ENCODE data around the gene CCNQ.
"Not testable (repeated sequence)": the region's sequence is repeated elsewhere in the genome, so short reads cannot be mapped to it uniquely, and the experiment has no call there.

Gene CCNQ

DNA sequence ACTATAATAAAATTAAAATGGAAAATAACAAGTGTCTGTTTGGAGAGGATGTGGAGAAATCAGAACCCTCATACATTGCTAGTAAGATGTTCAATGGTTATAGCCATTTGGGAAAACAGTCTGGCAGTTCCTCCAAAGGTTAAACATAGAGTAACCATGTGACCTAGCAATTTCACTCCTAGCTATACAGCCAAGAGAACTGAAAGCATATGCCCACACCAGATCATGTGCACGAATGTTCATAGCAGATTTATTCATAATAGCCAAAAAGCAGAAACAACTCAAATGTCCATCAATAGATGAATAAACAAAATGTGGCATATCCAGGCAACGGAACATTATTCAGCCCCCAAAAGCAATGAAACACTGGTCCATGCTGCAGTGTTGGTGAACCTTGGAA lies 9.4 kb upstream of the CCNQ start:
- Histone ChIP-seq H3K27ac (no peak overlapping the region), H3K4me3 (no peak overlapping the region)
- DNase-seq (ENCODE audit: low spot score), result no peak
- TF ChIP-seq, protein P1, sequence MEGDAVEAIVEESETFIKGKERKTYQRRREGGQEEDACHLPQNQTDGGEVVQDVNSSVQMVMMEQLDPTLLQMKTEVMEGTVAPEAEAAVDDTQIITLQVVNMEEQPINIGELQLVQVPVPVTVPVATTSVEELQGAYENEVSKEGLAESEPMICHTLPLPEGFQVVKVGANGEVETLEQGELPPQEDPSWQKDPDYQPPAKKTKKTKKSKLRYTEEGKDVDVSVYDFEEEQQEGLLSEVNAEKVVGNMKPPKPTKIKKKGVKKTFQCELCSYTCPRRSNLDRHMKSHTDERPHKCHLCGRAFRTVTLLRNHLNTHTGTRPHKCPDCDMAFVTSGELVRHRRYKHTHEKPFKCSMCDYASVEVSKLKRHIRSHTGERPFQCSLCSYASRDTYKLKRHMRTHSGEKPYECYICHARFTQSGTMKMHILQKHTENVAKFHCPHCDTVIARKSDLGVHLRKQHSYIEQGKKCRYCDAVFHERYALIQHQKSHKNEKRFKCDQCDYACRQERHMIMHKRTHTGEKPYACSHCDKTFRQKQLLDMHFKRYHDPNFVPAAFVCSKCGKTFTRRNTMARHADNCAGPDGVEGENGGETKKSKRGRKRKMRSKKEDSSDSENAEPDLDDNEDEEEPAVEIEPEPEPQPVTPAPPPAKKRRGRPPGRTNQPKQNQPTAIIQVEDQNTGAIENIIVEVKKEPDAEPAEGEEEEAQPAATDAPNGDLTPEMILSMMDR (IDR thresholded peaks at IDR 0.05), result no peak

DNA sequence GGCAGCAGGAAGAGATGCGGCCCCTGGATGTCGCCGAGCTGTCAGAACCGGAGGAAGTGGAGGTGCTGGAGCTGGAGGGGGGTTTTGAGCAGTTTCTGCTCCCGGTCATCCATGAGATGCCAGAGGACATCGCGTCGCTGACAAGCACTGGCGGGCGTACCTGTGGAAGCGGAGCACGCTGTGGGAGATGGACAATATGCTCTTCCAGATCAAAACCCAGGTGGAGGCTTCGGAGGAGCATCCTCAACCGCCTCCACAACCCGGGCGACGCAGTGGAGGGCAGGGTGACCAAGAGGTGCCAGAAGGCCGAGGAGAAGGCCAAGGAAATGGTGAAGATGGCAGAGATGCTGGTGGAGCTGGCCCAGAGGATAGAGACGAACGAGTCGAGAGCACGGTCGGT lies 7.6 kb upstream of the CCNQ start:
- Histone ChIP-seq H3K4me3 (no peak overlapping the region), H3K27ac (no peak overlapping the region)
- TF ChIP-seq, protein P1 (IDR thresholded peaks at IDR 0.05), result no peak
- no peak for DNase-seq (ENCODE audit: low spot score)

DNA sequence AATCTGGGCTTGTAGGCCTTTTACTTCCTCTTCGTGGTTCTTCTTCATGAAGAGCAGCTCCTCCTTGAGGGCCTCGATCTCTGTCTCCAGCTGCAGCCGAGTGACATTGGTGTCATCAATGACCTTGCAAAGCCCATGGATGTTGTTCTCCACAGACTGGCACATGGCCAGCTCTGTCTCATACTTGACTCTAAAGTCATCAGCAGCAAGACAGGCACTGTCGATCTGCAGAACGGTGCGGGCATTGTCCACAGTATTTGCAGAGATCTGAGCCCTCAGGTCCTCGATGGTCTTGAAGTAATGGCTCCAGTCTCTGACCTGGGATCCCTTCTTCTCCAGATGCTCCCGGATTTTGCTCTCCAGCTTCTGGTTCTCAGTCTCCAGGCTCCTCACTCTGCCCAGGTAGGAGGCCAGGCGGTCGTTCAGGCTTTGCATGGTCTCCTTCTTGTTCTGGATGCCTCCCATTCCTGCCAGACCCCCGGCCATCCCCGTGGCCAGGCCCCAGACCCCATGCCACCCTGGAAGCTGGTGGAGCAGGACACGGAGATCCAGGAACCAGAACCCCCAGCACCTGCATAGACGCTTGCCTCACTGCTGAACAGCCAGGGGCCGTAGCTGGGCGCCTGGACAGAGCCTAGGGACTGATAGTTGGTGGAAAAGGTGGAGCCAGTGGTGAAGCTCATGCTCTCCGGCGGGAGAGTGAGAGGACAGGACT lies 5.9 kb upstream of the CCNQ start:
- not testable (repeated sequence) for H3K27ac ChIP-seq; DNase-seq (ENCODE audit: low spot score); H3K4me3 ChIP-seq

DNA sequence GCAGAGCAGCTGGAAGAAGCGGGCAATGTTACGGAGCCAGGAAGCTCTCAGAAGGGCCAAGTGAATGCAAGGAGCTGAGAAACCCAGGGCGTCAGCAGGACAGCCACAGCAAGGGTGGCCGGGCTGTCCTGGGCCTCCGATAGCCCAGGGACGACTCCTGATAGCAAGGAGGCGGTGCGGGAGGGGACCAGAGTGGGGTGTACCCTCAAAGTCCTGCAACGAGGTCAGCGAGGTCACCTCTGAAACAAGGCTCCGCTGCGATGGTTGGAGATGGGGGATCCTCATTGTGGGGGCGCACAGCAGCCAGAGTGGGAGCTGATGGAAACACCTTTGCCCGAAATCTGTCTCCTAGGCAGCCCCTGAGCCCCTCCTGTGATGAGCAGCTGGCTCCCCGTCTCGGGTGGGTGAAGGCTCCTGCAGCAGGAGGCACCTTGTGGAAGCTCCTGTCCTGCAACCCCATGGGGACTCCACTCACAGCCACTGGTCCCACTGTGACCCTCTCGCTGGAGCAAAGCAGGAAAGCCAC lies 4.3 kb upstream of the CCNQ start:
- TF ChIP-seq, protein P1 (IDR thresholded peaks at IDR 0.05), result no peak
- Histone ChIP-seq H3K4me3 (no peak overlapping the region), H3K27ac (no peak overlapping the region)
- no peak for DNase-seq (ENCODE audit: low spot score)

DNA sequence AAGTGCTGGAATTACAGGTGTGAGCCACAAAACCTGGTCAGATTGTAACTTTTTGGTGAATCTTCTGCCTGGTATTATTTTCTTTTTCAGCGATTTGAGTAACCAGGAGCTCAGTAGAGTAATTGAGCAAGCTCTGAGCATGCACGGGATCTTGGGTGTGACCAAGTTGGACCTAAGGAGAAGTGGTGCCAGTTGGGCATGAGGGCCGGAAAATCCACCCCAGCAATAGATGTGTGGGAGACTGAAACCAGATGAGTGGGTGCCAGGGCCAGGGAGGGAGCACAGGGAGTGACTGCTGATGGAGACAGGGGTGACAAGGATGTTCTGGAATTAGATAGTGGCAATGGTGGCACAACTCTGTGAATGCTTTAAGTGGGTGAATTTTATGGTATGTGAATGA lies 3.7 kb upstream of the CCNQ start:
- DNase-seq (ENCODE audit: low spot score), result no peak
- Histone ChIP-seq H3K27ac (no peak overlapping the region), H3K4me3 (no peak overlapping the region)
- TF ChIP-seq, protein P1 (IDR thresholded peaks at IDR 0.05), result no peak

DNA sequence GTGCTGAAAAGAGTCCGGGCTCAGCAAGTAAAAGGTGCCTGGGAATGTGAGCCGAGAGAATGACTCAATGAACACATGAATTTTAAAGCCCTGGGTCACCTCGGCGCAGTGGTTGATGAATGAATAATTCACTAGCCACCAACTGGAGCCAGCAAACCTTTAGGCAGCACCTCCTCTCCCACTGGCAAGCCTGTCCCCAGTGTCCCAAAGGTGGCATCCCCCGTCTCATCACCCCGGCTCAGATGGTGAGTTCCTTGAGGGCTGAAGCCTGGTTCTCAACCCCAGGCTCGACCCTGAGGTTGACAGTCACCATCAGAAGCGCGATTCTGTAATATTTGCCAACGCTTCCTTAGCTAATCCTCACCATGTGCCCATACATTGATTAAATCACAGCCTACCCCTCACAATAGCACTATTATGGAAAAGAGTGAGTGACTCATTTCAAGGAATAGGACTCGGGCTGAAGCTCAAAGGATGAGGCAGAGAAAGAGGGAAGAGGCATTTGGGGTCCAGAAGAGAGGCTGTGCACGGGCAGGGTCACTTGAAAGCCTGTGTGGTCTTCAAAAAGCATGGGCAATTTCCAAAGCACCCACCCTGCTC lies 2.7 kb upstream of the CCNQ start:
- no peak for DNase-seq (ENCODE audit: low spot score)
- Histone ChIP-seq H3K4me3 (no peak overlapping the region), H3K27ac (no peak overlapping the region)
- TF ChIP-seq, protein P1 (IDR thresholded peaks at IDR 0.05), result no peak

DNA sequence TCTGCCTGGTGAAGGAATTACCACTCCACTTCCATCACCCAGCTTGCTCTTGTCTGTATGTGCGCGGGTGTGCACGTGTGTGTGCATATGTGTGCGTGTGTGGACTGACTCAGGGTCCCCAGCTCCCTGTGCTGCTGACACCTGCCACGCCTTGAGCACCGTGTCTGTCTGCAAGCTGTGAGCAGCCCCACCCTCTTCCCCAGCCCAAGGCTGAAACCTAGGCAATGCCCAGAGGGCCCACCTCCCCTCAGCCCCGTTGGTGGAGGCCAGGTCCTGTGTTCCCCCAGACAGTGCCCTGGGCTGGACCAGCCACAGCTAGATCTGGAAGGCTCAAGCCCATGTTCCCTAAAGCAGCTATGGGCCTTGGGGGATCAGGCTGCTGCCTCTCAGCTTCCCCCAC lies 2.0 kb upstream of the CCNQ start:
- H3K27ac ChIP-seq, result no peak overlapping the region
- H3K4me3 ChIP-seq, result no peak overlapping the region
- DNase-seq (ENCODE audit: low spot score), result no peak

More for the DNA sequence above, 2.0 kb upstream of the CCNQ start:
- TF ChIP-seq, protein P1 (IDR thresholded peaks at IDR 0.05), result no peak

Measured in coronary artery (tissue), 2 donors.